ENCODE data around the gene MAPK9.

The MAPK9 gene

GRCh38 chr5:180201051-180201987 lies 90.6 kb downstream of the MAPK9 start:
- peak; percentile 65 for DNase-seq

- DNase-seq: no peak
These were observed 92.5 kb downstream of the MAPK9 start for GRCh38 chr5:180199390-180199789.

GRCh38 chr5:180198208-180198607 lies 93.7 kb downstream of the MAPK9 start:
- DNase-seq: no peak

DNA sequence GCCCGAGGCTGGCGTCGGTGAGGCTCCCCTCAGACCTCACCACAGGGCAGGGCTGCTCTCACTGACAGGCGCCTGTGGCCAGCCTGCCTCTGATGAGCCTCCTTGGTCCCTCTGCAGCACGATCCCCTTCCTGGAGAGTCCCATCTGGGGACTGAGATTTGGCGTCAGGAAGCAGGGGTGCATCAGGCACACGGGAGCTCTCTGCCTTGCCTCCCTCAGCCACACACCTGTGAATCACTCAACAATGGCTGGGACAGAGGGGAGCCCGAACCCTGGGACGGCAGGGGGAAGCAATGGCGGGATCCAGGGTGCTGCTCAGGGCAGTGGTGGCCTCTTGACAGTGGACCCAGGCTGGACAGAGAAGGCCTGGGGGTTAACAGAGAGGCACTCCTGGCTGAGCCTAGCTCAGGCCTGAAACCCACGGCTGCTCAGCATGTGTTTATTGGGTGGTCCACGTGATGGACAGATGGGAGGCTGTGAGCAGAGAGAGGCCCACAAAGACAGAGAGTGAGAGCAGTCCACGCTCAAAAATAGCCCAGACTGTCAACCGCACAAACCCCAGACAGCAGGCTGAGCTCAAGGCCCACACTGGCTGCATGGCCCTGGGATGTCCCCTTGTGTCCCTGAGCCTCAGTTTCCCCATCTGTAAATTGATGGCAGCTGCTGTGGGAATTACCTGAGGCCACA lies 94.7 kb downstream of the MAPK9 start:
- no peak for DNase-seq

- DNase-seq: no peak
These were observed 97.2 kb downstream of the MAPK9 start for GRCh38 chr5:180194410-180195345.

- DNase-seq: no peak
These were observed 98.0 kb downstream of the MAPK9 start for GRCh38 chr5:180193749-180194375.

- no peak for DNase-seq
These were observed 100.2 kb downstream of the MAPK9 start for GRCh38 chr5:180191716-180192115.

- no peak for DNase-seq
These were observed 104.1 kb downstream of the MAPK9 start for GRCh38 chr5:180187767-180188166.

Data from eye (tissue), 1 donor.